ENCODE data around the gene ANGPT4.
"Not testable (repeated sequence)": the region's sequence is repeated elsewhere in the genome, so short reads cannot be mapped to it uniquely, and the experiment has no call there.

The ANGPT4 gene

GRCh38 chr20:842547-842940 is 73.6 kb downstream of the ANGPT4 start:
- DNase-seq = no peak

GRCh38 chr20:841568-842546 is 74.3 kb downstream of the ANGPT4 start:
- no peak for DNase-seq

GRCh38 chr20:840858-841567 is 75.1 kb downstream of the ANGPT4 start:
- DNase-seq = peak; percentile 2

GRCh38 chr20:840503-840857 is 75.7 kb downstream of the ANGPT4 start:
- DNase-seq = no peak

- no peak for DNase-seq
Measured at GRCh38 chr20:839626-840025, 76.5 kb downstream of the ANGPT4 start.

GRCh38 chr20:839015-839414 is 77.1 kb downstream of the ANGPT4 start:
- DNase-seq = no peak

GRCh38 chr20:836190-836589 is 79.9 kb downstream of the ANGPT4 start:
- no peak for DNase-seq

GRCh38 chr20:835608-836045 is 80.5 kb downstream of the ANGPT4 start:
- peak; percentile 48 for DNase-seq

- DNase-seq = no peak
Measured at GRCh38 chr20:834151-834746, 81.9 kb downstream of the ANGPT4 start.

GRCh38 chr20:833450-834150 is 82.5 kb downstream of the ANGPT4 start, which contains the start of gene FAM110A:
TSS of gene FAM110A (plus strand) at chr20:833715. CDS start at chr20:844805, 11,090 bp downstream.
- DNase-seq = peak; percentile 94

- no peak for DNase-seq
Measured at GRCh38 chr20:833121-833449, 83.0 kb downstream of the ANGPT4 start.

- DNase-seq = no peak
Measured at GRCh38 chr20:831956-832355, 84.2 kb downstream of the ANGPT4 start.

GRCh38 chr20:831251-831650 is 84.9 kb downstream of the ANGPT4 start:
- no peak for DNase-seq

- no peak for DNase-seq
Measured at GRCh38 chr20:830011-830521, 86.1 kb downstream of the ANGPT4 start.

- DNase-seq = no peak
Measured at GRCh38 chr20:829551-829950, 86.6 kb downstream of the ANGPT4 start.

GRCh38 chr20:828987-829386 is 87.1 kb downstream of the ANGPT4 start:
- DNase-seq = no peak

GRCh38 chr20:827981-828380 is 88.2 kb downstream of the ANGPT4 start:
- DNase-seq = not testable (repeated sequence)

GRCh38 chr20:826695-827323 is 89.3 kb downstream of the ANGPT4 start:
- DNase-seq = no peak

- DNase-seq = no peak
Measured at GRCh38 chr20:825710-826421, 90.3 kb downstream of the ANGPT4 start.

GRCh38 chr20:824916-825315 is 91.2 kb downstream of the ANGPT4 start:
- no peak for DNase-seq

GRCh38 chr20:824490-824889 is 91.6 kb downstream of the ANGPT4 start:
- DNase-seq = no peak

GRCh38 chr20:823574-823902 is 92.6 kb downstream of the ANGPT4 start:
- DNase-seq = no peak

All from stimulated activated naive CD4-positive, alpha-beta T cell treated with Interleukin-2 at 50 U/mL for 16 hours (primary cell).